Measurements from ENCODE around the gene RNF115. TPM values are rescaled to one million over a fixed set of nuclear protein-coding genes. Genes with fewer than 3 reads are reported as not detected.

RNF115 gene
- total RNA-seq, result 10 to 100 TPM; 14.6 to 18.0 TPM

DNA sequence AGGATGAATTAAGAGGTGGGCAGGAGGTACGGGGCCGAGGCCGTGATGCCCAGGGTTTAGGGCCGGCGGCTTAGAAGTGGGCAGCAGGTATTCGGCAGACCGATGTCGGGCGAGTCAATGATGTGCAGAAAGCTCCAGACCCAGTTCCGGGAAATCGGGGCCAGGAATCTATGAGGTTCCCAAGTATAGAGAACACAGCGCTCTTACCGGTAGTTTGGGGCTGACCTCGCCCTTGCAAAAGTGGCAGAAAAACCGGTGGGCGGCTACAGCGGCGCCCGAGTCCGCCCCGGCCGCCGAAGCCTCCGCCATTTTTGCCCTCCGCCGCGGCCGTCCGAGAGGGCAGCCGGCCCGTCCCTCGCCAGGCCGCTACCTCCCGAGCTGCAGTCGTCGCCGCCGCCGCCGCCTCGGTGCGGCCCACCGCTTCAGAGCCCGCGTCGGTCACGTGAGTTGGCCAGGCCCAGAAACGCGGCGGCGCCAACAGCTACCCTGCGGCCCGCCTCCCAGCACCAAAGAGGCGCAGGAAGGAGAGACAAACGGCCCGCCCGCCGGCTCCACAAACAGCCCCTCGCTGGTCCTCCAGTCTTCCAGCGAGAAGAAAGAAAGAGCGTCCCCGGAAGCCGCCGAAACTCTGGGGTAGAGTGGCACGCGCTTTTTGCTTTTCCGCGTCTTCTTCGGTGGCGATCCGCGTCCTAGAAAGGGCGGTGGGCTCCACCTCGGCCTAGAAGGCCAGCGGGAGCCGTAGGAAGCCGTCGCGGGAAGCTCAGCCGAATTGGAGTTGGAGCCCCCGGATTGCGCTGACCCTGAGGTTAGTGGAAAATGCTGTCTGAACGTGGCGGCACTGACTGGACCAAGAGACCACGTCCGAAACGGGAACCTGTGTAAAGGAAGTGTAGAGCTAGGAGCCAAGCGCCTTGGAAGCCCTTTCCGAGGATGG is at the start of gene RNF115, which contains the start of gene POLR3C:
Gene RNF115 (minus strand): TSS at position 531 of the 934 bp plus-strand sequence. CDS start 222 bp downstream, at position 309.
Gene POLR3C (plus strand): TSS at position 636 of the 934 bp plus-strand sequence. CDS start 1,577 bp downstream, outside the sequence.
- peak; percentile 94 for DNase-seq
- peak; percentile 93 for ATAC-seq
- Mint-ChIP-seq H3K27me3 (peaks cover 2% of the 10 kb centered on the region), H3K36me3 (peaks cover 29% of the 10 kb centered on the region), H3K4me3 (peak within 1 kb of the TSS; percentile 97), H3K27ac (peak within 1 kb of the TSS; percentile 91), H3K9me3 (ENCODE audit: low read depth) (no peaks in the 10 kb centered on the region), H3K4me1 (peaks cover 37% of the 10 kb centered on the region)
- CTCF ChIA-PET, result interaction anchor here (1.6 to 6.3 kb wide), 2 partner anchors 18 to 21 kb away, joined by 4 to 83 read pairs; partner anchors contain the start of gene NUDT17

- Mint-ChIP-seq H3K36me3 (no peaks in the 10 kb centered on the region), H3K9me3 (ENCODE audit: low read depth) (no peaks in the 10 kb centered on the region), H3K27me3 (peaks cover 41% of the 10 kb centered on the region), H3K4me1 (peaks cover 17% of the 10 kb centered on the region), H3K4me3 (peak overlapping the region; percentile 73), H3K27ac (peak overlapping the region; percentile 41)
- DNase-seq (peak; percentile 70), ATAC-seq (peak; percentile 88)
- CTCF ChIA-PET, result interaction anchor here (0.6 to 9.3 kb wide), 10 partner anchors 10 to 163 kb away, joined by 3 to 83 read pairs (median 4); partner anchors contain the start of genes NUDT17 and PIAS3
Measured at GRCh38 chr1:145871994-145872924, 48.4 kb upstream of the RNF115 start.

- no peak for DNase-seq
- no peaks in the 10 kb centered on the region for H3K9me3 Mint-ChIP-seq (ENCODE audit: low read depth)
- CTCF ChIA-PET, result interaction anchor here (1.1 to 9.3 kb wide), 5 partner anchors 9 to 59 kb away, joined by 3 to 83 read pairs (median 4); partner anchors contain the start of genes NUDT17, PIAS3 and RBM8A
- H3K4me1 Mint-ChIP-seq, result peaks cover 17% of the 10 kb centered on the region
- no peak overlapping the region for H3K4me3 Mint-ChIP-seq
- peaks cover 27% of the 10 kb centered on the region for H3K27me3 Mint-ChIP-seq
- no peaks in the 10 kb centered on the region for H3K36me3 Mint-ChIP-seq
- no peak overlapping the region for H3K27ac Mint-ChIP-seq
- ATAC-seq, result no peak
Measured at GRCh38 chr1:145868232-145868631, 44.3 kb upstream of the RNF115 start.

DNA sequence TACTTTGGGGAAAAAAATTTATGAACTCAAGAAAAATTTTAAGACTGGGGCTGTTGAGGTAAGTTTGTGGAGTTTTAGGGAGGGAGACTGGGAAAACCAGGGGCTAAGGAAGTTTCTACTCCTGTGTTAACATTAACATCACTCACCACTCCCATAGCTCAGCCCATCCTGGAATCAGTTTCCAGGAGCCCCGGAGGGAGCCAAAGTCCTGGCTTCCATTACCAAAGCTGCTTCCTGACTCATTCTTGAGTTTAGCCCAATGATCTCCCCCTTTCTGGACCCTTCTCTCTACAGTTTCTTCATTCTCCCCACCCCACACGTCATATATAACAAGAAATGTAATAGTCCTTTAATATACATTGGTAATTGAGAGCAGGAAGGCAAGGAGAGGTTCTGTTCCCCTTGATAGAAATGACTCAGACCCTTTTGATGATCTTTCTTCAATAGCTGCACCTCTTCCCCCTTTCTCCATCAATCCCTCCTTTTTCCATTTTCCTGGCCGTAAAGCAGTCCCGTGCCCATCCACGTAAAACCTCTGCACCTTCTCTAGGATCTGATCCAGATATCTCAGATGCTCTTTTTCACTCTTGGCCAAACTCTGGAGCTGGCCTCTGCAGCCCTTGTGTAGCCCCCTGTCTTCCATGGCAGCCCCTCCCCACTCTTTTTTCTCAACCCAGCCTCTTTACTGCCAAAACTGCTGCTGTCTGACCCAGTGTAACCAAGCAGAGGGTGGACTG is 39.6 kb upstream of the RNF115 start:
- CTCF ChIA-PET, result interaction anchor here (0.6 to 12.9 kb wide), 4 partner anchors 10 to 151 kb away, joined by 3 to 229 read pairs (median 27); partner anchors contain the start of gene NUDT17
- H3K27me3 Mint-ChIP-seq, result peaks cover 19% of the 10 kb centered on the region
- no peaks in the 10 kb centered on the region for H3K9me3 Mint-ChIP-seq (ENCODE audit: low read depth)
- H3K27ac Mint-ChIP-seq, result no peak overlapping the region
- DNase-seq, result no peak
- peaks cover 5% of the 10 kb centered on the region for H3K4me1 Mint-ChIP-seq
- H3K36me3 Mint-ChIP-seq, result no peaks in the 10 kb centered on the region
- no peak overlapping the region for H3K4me3 Mint-ChIP-seq
- ATAC-seq, result no peak

- peaks cover 10% of the 10 kb centered on the region for H3K4me1 Mint-ChIP-seq
- peak overlapping the region; percentile 87 for H3K27ac Mint-ChIP-seq
- peaks cover 11% of the 10 kb centered on the region for H3K27me3 Mint-ChIP-seq
- peak overlapping the region; percentile 95 for H3K4me3 Mint-ChIP-seq
- DNase-seq, result peak; percentile 90
- CTCF ChIA-PET, result interaction anchor here (0.7 to 12.9 kb wide), 19 partner anchors 8 to 177 kb away, joined by 3 to 229 read pairs (median 4); partner anchors contain the start of genes ITGA10, LIX1L, NUDT17 and PEX11B
- H3K36me3 Mint-ChIP-seq, result peaks cover 4% of the 10 kb centered on the region
- peak; percentile 79 for ATAC-seq
- no peaks in the 10 kb centered on the region for H3K9me3 Mint-ChIP-seq (ENCODE audit: low read depth)
Measured at GRCh38 chr1:145859491-145860023, 35.7 kb upstream of the RNF115 start.

DNA sequence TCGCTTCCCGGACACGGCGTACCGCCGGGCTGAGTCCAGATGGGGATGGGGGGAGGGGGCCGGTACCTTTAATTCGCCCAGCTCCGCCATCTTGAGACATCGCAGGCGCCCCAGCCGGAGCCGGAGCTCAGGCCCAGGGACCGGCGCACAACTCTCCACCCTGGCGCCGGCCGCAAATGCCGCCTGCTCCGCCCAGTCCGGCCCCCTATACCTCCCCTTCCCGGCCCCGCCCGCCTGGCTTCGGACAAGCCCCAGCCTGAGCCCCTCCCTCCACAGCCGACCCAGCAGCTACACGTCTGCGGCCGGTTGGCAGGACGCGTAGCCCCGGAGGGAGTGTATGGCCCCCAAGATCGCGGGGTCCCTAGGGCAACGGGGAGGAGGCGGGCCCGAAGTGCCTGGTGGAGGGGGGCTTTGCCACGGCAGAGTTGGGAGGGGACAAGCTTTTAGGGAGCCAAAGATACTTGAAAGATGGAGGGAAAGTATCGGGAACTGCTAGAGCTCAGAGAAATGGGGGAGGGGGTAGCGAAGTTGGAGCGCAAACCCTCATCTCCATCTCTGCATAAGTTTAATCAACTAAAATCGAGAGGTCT is 35.1 kb upstream of the RNF115 start, which contains the start of gene PIAS3:
Gene PIAS3 (minus strand): TSS at position 181 of the 590 bp plus-strand sequence. CDS start 91 bp downstream, at position 90.
- Mint-ChIP-seq H3K4me1 (peaks cover 10% of the 10 kb centered on the region), H3K4me3 (peak within 1 kb of the TSS; percentile 95), H3K36me3 (peaks cover 5% of the 10 kb centered on the region), H3K9me3 (ENCODE audit: low read depth) (no peaks in the 10 kb centered on the region), H3K27me3 (peaks cover 8% of the 10 kb centered on the region), H3K27ac (peak within 1 kb of the TSS; percentile 87)
- DNase-seq (peak; percentile 94), ATAC-seq (peak; percentile 87)
- CTCF ChIA-PET, result interaction anchor here (0.7 to 12.9 kb wide), 24 partner anchors 9 to 178 kb away, joined by 3 to 229 read pairs (median 4); partner anchors contain the start of genes ITGA10, LIX1L, NUDT17 and PEX11B

GRCh38 chr1:145858238-145858900 is 34.5 kb upstream of the RNF115 start:
- no peaks in the 10 kb centered on the region for H3K9me3 Mint-ChIP-seq (ENCODE audit: low read depth)
- peaks cover 7% of the 10 kb centered on the region for H3K36me3 Mint-ChIP-seq
- ATAC-seq (peak; percentile 46), DNase-seq (peak; percentile 76)
- CTCF ChIA-PET, result interaction anchor here (0.6 to 12.9 kb wide), 18 partner anchors 9 to 175 kb away, joined by 3 to 229 read pairs (median 6); partner anchors contain the start of genes ITGA10, LIX1L, NUDT17 and PEX11B
- peaks cover 10% of the 10 kb centered on the region for H3K4me1 Mint-ChIP-seq
- H3K4me3 Mint-ChIP-seq, result peak overlapping the region; percentile 95
- peaks cover 4% of the 10 kb centered on the region for H3K27me3 Mint-ChIP-seq
- peak overlapping the region; percentile 87 for H3K27ac Mint-ChIP-seq

- Mint-ChIP-seq H3K4me3 (no peak overlapping the region), H3K27me3 (no peaks in the 10 kb centered on the region), H3K27ac (no peak overlapping the region), H3K4me1 (peaks cover 10% of the 10 kb centered on the region), H3K9me3 (ENCODE audit: low read depth) (no peaks in the 10 kb centered on the region), H3K36me3 (peaks cover 10% of the 10 kb centered on the region)
- DNase-seq (no peak), ATAC-seq (no peak)
- CTCF ChIA-PET, result interaction anchor here (1.2 to 12.9 kb wide), 8 partner anchors 10 to 161 kb away, joined by 3 to 229 read pairs (median 10); partner anchors contain the start of genes NUDT17 and RBM8A
Measured at GRCh38 chr1:145857170-145857569, 33.3 kb upstream of the RNF115 start.

DNA sequence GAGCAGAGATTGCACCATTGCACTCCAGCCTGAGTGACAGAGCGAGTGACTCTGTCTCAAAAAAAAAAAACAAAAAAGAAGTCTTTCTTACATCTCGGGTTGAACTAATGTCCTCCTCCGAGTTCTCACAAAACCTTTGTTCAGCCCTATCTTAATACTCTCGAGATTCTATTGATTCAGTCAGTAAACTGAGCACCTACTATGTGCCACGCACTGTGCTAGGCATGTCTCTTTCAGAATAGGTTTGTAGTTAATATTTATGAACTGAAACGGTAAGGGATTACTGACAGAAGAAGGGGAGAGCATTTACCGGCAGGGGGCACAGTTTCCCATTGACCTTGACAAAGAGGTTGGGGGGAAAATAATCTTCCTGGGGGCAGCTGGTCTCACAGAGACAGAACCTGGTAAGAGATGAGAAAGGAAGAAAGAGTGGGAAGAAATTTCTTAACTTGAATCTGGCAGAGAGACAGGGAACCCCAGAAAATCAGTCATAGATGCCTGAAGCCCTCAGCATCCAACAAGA is 31.6 kb upstream of the RNF115 start:
- no peak overlapping the region for H3K4me3 Mint-ChIP-seq
- H3K36me3 Mint-ChIP-seq, result peaks cover 13% of the 10 kb centered on the region
- H3K27me3 Mint-ChIP-seq, result no peaks in the 10 kb centered on the region
- ATAC-seq (no peak), DNase-seq (no peak)
- peaks cover 10% of the 10 kb centered on the region for H3K4me1 Mint-ChIP-seq
- H3K27ac Mint-ChIP-seq, result no peak overlapping the region
- H3K9me3 Mint-ChIP-seq (ENCODE audit: low read depth), result no peaks in the 10 kb centered on the region
- CTCF ChIA-PET, result interaction anchor here (8.1 to 12.9 kb wide), 2 partner anchors 8 to 18 kb away, joined by 51 to 229 read pairs; partner anchors contain the start of gene NUDT17

DNA sequence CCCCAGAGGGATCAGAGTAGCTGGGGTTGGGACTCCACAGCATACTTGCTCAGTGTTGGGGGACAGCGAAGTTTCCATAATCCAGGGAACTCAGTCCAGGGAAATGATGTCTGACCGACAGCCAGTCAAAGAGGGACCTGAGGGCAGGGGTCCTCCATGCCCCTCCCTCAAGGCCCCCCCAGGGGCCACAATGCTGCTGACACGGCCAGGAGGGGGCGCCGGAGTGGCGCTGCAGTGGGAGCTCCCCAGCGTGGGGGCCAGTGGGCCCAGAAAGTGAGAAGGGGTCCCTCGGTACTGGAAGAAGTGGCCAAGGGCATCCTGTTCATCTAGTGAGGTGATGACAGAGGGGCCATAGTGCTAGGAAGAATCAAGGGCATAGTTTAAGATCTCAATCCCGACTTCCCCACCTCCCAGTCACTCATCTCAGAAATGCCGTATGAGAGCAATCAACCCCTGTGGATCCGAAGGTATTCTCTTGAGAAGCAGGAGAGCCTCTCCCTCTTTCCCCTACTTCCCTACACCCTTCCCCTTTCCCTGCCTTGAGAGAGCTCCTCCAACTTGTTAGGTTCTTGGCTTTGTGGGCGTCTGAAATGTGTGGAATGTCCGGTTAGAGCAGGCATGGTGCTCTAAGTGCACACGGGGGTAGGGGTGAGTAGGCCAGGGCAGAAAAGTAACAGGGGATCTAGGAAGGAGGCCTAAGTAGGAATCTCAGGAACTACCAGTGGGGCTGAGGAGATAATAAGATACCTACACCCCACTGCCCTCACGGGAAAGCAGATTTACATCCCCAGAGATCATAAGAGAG is 25.7 kb upstream of the RNF115 start:
- Mint-ChIP-seq H3K36me3 (peaks cover 10% of the 10 kb centered on the region), H3K4me3 (no peak overlapping the region), H3K9me3 (ENCODE audit: low read depth) (no peaks in the 10 kb centered on the region), H3K27ac (no peak overlapping the region), H3K4me1 (peaks cover 9% of the 10 kb centered on the region), H3K27me3 (no peaks in the 10 kb centered on the region)
- DNase-seq (no peak), ATAC-seq (no peak)
- CTCF ChIA-PET, result interaction anchor here (0.8 to 9.9 kb wide), 7 partner anchors 11 to 163 kb away, joined by 3 to 229 read pairs (median 6); partner anchors contain the start of genes ANKRD35, ITGA10, PEX11B and PIAS3
